T-helper 1 cell treated with Interleukin-12 subunit alpha and Interleukin-12 subunit beta and Interleukin-4 antibody, amounts not matched to agents 30 μg/mL and 1 μg/mL, for 36 hours (primary cell): Measurements from ENCODE around the gene SNAP47.
"Not testable (repeated sequence)": the region's sequence is repeated elsewhere in the genome, so short reads cannot be mapped to it uniquely, and the experiment has no call there.

Source experiments
- H3K27ac Mint-ChIP-seq: one replicate; pipeline ENCODE4 v1.8.0; 2021; ENCODE audit warnings: mild to moderate bottlenecking, mixed read lengths
- H3K27me3 Mint-ChIP-seq: one replicate; pipeline ENCODE4 v1.8.0; 2021; ENCODE audit warnings: low read depth, mixed read lengths
- H3K36me3 Mint-ChIP-seq: one replicate; pipeline ENCODE4 v1.8.0; 2021; ENCODE audit warnings: low read depth, mixed read lengths
- H3K4me1 Mint-ChIP-seq: one replicate; pipeline ENCODE4 v1.8.0; 2021; ENCODE audit warnings: low read depth, mixed read lengths
- H3K4me3 Mint-ChIP-seq: one replicate; pipeline ENCODE4 v1.8.0; 2021; ENCODE audit warnings: mild to moderate bottlenecking, moderate library complexity, mixed read lengths
- H3K9me3 Mint-ChIP-seq: one replicate; pipeline ENCODE4 v1.8.0; 2021; ENCODE audit warnings: mixed read lengths

The SNAP47 gene, protein sequence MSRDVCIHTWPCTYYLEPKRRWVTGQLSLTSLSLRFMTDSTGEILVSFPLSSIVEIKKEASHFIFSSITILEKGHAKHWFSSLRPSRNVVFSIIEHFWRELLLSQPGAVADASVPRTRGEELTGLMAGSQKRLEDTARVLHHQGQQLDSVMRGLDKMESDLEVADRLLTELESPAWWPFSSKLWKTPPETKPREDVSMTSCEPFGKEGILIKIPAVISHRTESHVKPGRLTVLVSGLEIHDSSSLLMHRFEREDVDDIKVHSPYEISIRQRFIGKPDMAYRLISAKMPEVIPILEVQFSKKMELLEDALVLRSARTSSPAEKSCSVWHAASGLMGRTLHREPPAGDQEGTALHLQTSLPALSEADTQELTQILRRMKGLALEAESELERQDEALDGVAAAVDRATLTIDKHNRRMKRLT

DNA sequence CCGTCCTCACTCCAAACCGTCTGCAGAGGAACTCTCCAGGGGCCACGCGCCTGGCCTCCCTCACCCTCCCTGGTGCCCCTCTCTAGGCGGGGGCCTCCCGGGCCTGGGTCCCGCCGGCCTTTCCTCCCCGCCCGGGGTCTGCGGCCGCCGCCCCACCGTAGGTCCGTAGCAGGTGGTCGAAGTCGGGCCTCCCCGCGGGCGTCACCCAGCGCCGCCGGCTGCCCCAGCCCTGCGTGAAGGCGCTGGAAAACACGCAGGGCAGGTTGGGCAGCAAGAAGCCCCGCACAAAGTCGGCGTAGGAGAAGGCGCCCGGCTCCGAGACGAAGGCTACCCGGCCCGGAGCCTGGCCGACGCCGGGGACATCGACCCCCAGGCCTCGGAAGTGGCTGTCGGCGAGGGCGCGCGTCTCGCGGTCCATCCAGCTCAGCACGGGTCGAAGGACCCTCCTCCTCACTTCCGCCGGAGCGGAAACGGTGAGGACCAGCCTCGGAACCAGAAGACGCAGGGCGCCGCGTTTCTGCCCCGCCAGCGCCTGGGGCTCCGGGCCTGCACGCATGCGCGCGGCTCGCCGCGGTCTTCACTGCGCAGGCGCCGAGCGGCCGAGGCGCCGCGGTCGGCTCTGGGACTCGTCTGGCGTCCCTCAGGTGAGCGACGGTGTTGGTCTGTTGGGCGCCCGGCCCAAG is at the start of gene SNAP47, which contains the start of gene JMJD4:
SNAP47 (plus strand) TSS at position 580 of the 683 bp plus-strand sequence. CDS start 12,302 bp downstream, outside the sequence.
JMJD4 (minus strand) TSS at position 447 of the 683 bp plus-strand sequence; CDS start at position 418, 29 bp downstream.
- Mint-ChIP-seq H3K36me3 (peaks cover 9% of the 10 kb centered on the region), H3K4me1 (peaks cover 23% of the 10 kb centered on the region), H3K27ac (peak within 1 kb of the TSS; percentile 91), H3K27me3 (no peaks in the 10 kb centered on the region), H3K9me3 (no peaks in the 10 kb centered on the region), H3K4me3 (peak within 1 kb of the TSS; percentile 97)

GRCh38 chr1:227685807-227686206 is 49.4 kb upstream of the SNAP47 start:
- Mint-ChIP-seq H3K4me3 (no peak overlapping the region), H3K9me3 (peaks cover 52% of the 10 kb centered on the region), H3K4me1 (no peaks in the 10 kb centered on the region), H3K36me3 (no peaks in the 10 kb centered on the region), H3K27me3 (no peaks in the 10 kb centered on the region), H3K27ac (no peak overlapping the region)

DNA sequence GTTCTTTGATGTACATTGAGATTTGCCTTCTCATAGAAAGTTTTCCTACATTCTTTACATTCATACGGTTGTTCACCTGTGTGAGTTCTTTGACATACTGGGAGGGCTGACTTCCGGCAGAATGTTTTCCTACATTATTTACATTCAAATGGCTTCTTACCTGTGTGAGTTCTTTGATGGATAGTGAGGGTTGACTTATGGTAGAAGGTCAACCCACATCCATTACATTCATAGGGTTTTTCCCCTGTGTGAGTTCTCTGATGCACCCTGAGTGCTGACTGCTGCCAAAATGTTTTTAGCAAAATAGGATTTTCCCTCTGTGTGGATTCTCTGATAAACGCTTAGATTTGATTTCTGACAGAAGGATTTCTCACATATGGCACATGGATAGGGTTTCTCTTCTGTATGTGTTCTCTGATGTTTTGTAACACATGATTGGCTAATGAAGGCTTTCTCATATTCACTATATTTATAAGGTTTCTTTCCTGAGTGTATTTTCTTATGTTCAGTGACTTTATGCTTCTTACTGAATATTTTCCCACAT is 37.8 kb upstream of the SNAP47 start:
- Mint-ChIP-seq H3K4me3 (no peak overlapping the region), H3K9me3 (peaks cover 50% of the 10 kb centered on the region), H3K4me1 (no peaks in the 10 kb centered on the region), H3K36me3 (no peaks in the 10 kb centered on the region), H3K27me3 (no peaks in the 10 kb centered on the region), H3K27ac (no peak overlapping the region)

- H3K4me1 Mint-ChIP-seq, H3K4me3 Mint-ChIP-seq, H3K27me3 Mint-ChIP-seq, H3K36me3 Mint-ChIP-seq, H3K27ac Mint-ChIP-seq: not testable (repeated sequence)
- peaks cover 69% of the 10 kb centered on the region for H3K9me3 Mint-ChIP-seq
Measured at GRCh38 chr1:227701631-227702030, 33.6 kb upstream of the SNAP47 start.

- Mint-ChIP-seq H3K27me3 (no peaks in the 10 kb centered on the region), H3K9me3 (peaks cover 56% of the 10 kb centered on the region), H3K36me3 (peaks cover 3% of the 10 kb centered on the region), H3K4me3 (peak overlapping the region; percentile 22), H3K4me1 (peaks cover 8% of the 10 kb centered on the region), H3K27ac (peak overlapping the region; percentile 50)
Measured at GRCh38 chr1:227707846-227708245, 27.4 kb upstream of the SNAP47 start.

GRCh38 chr1:227709451-227709850 is 25.8 kb upstream of the SNAP47 start:
- H3K27me3 Mint-ChIP-seq = no peaks in the 10 kb centered on the region
- peaks cover 50% of the 10 kb centered on the region for H3K9me3 Mint-ChIP-seq
- H3K4me1 Mint-ChIP-seq = peaks cover 8% of the 10 kb centered on the region
- peaks cover 3% of the 10 kb centered on the region for H3K36me3 Mint-ChIP-seq
- no peak overlapping the region for H3K4me3 Mint-ChIP-seq
- no peak overlapping the region for H3K27ac Mint-ChIP-seq

- peaks cover 47% of the 10 kb centered on the region for H3K9me3 Mint-ChIP-seq
- H3K36me3 Mint-ChIP-seq, H3K27me3 Mint-ChIP-seq, H3K27ac Mint-ChIP-seq, H3K4me1 Mint-ChIP-seq, H3K4me3 Mint-ChIP-seq: not testable (repeated sequence)
Measured at GRCh38 chr1:227710474-227710873, 24.8 kb upstream of the SNAP47 start.

DNA sequence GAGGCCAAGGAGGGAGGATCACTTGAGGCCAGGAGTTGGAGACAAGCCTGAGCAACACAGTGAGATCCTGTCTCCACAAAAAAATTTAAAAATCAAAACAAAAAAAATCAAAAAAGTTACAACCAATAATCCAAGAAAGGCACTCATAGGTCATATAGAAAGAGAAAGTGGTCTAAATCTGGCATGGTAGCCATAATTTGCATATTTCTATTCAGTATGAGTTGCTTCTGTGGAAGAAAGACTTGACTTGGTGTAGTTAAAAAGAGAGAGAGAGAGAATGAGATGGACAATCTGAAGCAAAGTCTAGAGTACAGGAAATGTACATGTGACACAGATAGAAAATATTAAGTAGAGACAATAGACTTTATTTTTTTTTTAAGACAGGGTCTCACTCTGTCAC is 22.6 kb upstream of the SNAP47 start:
- Mint-ChIP-seq H3K27me3 (peaks cover 6% of the 10 kb centered on the region), H3K9me3 (peaks cover 56% of the 10 kb centered on the region), H3K36me3 (peaks cover 3% of the 10 kb centered on the region), H3K27ac (no peak overlapping the region), H3K4me3 (no peak overlapping the region), H3K4me1 (peaks cover 6% of the 10 kb centered on the region)

DNA sequence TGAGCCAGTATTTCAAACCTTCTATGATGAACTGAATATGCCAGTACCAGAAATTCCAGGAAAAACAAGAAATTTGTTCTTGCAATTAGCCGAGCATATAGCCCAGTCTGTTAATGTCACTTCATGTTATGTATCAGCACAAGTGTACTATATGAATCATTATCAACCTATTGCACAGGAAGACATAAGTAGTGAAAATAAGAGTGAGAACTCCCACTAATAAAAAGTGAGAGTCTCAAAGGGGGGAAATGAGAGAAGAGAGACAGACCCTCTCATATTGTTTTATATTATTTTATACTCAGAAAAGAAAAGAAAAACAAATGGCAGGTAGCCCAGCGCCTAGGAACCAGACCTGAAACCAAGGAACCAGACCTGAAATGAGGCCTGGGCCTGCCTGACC is 16.3 kb upstream of the SNAP47 start:
- Mint-ChIP-seq H3K9me3 (peaks cover 80% of the 10 kb centered on the region), H3K36me3 (peaks cover 5% of the 10 kb centered on the region), H3K4me3 (no peak overlapping the region), H3K4me1 (no peaks in the 10 kb centered on the region), H3K27me3 (peaks cover 6% of the 10 kb centered on the region), H3K27ac (no peak overlapping the region)

GRCh38 chr1:227723474-227723873 is 11.8 kb upstream of the SNAP47 start:
- Mint-ChIP-seq H3K27me3 (peaks cover 3% of the 10 kb centered on the region), H3K36me3 (peaks cover 5% of the 10 kb centered on the region), H3K27ac (no peak overlapping the region), H3K9me3 (peaks cover 59% of the 10 kb centered on the region), H3K4me3 (no peak overlapping the region), H3K4me1 (peaks cover 7% of the 10 kb centered on the region)

- H3K27me3 Mint-ChIP-seq = peaks cover 3% of the 10 kb centered on the region
- H3K9me3 Mint-ChIP-seq = peaks cover 46% of the 10 kb centered on the region
- peaks cover 5% of the 10 kb centered on the region for H3K36me3 Mint-ChIP-seq
- no peak overlapping the region for H3K4me3 Mint-ChIP-seq
- peaks cover 7% of the 10 kb centered on the region for H3K4me1 Mint-ChIP-seq
- H3K27ac Mint-ChIP-seq = no peak overlapping the region
Measured at GRCh38 chr1:227725046-227725445, 10.2 kb upstream of the SNAP47 start.

GRCh38 chr1:227726318-227726717 is 8.9 kb upstream of the SNAP47 start:
- Mint-ChIP-seq H3K4me3 (no peak overlapping the region), H3K27me3 (peaks cover 3% of the 10 kb centered on the region), H3K4me1 (peaks cover 10% of the 10 kb centered on the region), H3K9me3 (peaks cover 33% of the 10 kb centered on the region), H3K36me3 (peaks cover 7% of the 10 kb centered on the region), H3K27ac (no peak overlapping the region)

DNA sequence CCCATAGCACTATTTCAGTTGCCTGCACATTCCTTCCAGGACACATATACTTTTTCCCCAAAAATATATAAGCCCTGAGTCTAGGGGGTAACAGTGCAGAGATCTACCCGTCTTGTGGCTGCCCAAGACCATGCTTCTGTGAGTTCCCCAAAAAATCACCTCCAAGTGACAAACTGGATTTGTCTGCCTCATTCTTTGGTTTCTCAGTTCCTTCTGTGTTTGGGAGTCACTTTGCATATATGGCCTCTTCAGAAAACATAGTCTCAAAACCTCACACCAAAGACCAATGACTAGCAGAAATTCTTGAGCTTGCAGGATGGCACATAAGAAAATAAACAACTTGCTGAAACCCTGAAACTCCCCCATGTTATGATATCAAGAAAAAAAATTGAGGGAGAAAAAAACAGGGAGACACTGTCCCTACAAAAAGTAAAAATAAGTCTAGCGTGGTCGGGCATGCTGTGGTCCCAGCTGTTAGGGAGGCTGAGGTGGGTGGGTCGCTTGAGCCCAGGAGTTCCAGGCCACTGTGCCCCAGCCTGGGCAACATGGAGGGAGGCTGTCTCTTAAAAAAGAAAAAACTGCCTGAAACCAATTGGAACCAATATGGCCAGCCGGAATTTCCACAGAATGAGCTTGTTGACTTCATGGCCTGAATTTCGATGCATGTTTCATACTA is 8.2 kb upstream of the SNAP47 start:
- Mint-ChIP-seq H3K4me3 (no peak overlapping the region), H3K27ac (no peak overlapping the region)

GRCh38 chr1:227728059-227728891 is 7.0 kb upstream of the SNAP47 start:
- Mint-ChIP-seq H3K27me3 (peaks cover 3% of the 10 kb centered on the region), H3K4me3 (peak overlapping the region; percentile 82), H3K9me3 (peaks cover 15% of the 10 kb centered on the region), H3K4me1 (peaks cover 10% of the 10 kb centered on the region), H3K27ac (no peak overlapping the region), H3K36me3 (peaks cover 3% of the 10 kb centered on the region)

More for the DNA sequence above, 8.2 kb upstream of the SNAP47 start:
- Mint-ChIP-seq H3K27me3 (peaks cover 3% of the 10 kb centered on the region), H3K36me3 (peaks cover 7% of the 10 kb centered on the region), H3K9me3 (peaks cover 25% of the 10 kb centered on the region), H3K4me1 (peaks cover 10% of the 10 kb centered on the region)
